Embryonic facial prominence (tissue), 1 donor: Measurements from ENCODE around the gene RRP7A.
A peak's percentile ranks its signal among the peaks of the same experiment; 100 is the strongest.
"Not testable (repeated sequence)": the region's sequence is repeated elsewhere in the genome, so short reads cannot be mapped to it uniquely, and the experiment has no call there.

ENCODE experiments used
- DNase-seq: peaks from one replicate; pipeline ENCODE4 v3.0.0-alpha.2; 2016; ENCODE audit errors: extremely low spot score

Gene RRP7A

GRCh38 chr22:42519525-42520401 is at the start of gene RRP7A:
RRP7A (minus strand) TSS chr22:42519796; CDS start chr22:42519786, 10 bp downstream.
- DNase-seq: no peak

- DNase-seq: not testable (repeated sequence)
Observed at GRCh38 chr22:42567950-42568349, 48.4 kb upstream of the RRP7A start.

GRCh38 chr22:42565956-42566355 is 46.4 kb upstream of the RRP7A start:
- DNase-seq: no peak

GRCh38 chr22:42564699-42565098 is 45.1 kb upstream of the RRP7A start:
- DNase-seq: no peak

- not testable (repeated sequence) for DNase-seq
Observed at GRCh38 chr22:42563943-42564342, 44.3 kb upstream of the RRP7A start.

- DNase-seq: no peak
Observed at GRCh38 chr22:42562684-42563083, 43.1 kb upstream of the RRP7A start.

GRCh38 chr22:42562279-42562678 is 42.7 kb upstream of the RRP7A start:
- no peak for DNase-seq

- no peak for DNase-seq
Observed at GRCh38 chr22:42561856-42562255, 42.3 kb upstream of the RRP7A start.

- no peak for DNase-seq
Observed at GRCh38 chr22:42560781-42561180, 41.2 kb upstream of the RRP7A start.

GRCh38 chr22:42560381-42560780 is 40.8 kb upstream of the RRP7A start:
- no peak for DNase-seq

GRCh38 chr22:42553475-42554361 is 34.1 kb upstream of the RRP7A start, which contains the start of gene SERHL2:
SERHL2 (plus strand) TSS chr22:42553956; CDS start chr22:42554021, 65 bp downstream.
- peak; percentile 20 for DNase-seq

GRCh38 chr22:42552294-42552647 is 32.7 kb upstream of the RRP7A start:
- not testable (repeated sequence) for DNase-seq

- DNase-seq: no peak
Observed at GRCh38 chr22:42549331-42550060, 29.9 kb upstream of the RRP7A start.

GRCh38 chr22:42548597-42549330 is 29.2 kb upstream of the RRP7A start:
- no peak for DNase-seq

GRCh38 chr22:42548126-42548525 is 28.5 kb upstream of the RRP7A start:
- not testable (repeated sequence) for DNase-seq

GRCh38 chr22:42547562-42547961 is 28.0 kb upstream of the RRP7A start:
- DNase-seq: no peak

GRCh38 chr22:42544686-42545085 is 25.1 kb upstream of the RRP7A start:
- no peak for DNase-seq

- DNase-seq: not testable (repeated sequence)
Observed at GRCh38 chr22:42539236-42539771, 19.7 kb upstream of the RRP7A start.

- DNase-seq: not testable (repeated sequence)
Observed at GRCh38 chr22:42537199-42537831, 17.7 kb upstream of the RRP7A start.

GRCh38 chr22:42536634-42537033 is 17.0 kb upstream of the RRP7A start:
- DNase-seq: not testable (repeated sequence)
